Uterus (tissue), 4 donors: Measurements from ENCODE around the gene DCANP1. TPM values are rescaled to one million over a fixed set of nuclear protein-coding genes. Genes with fewer than 3 reads are reported as not detected.
A peak's percentile ranks its signal among the peaks of the same experiment; 100 is the strongest.

ENCODE experiments used
- DNase-seq, 2 donors: peaks; one replicate each; pipeline ENCODE4 v3.0.0-alpha.2; 2019 to 2020
- H3K27ac ChIP-seq, 2 donors: fragments of 200-600 bp; sonication (generic); 1 replicate in 1 of 2; 2 replicates in 1 of 2; pipeline ENCODE4 v1.5.1; 2016 to 2018
- H3K27me3 ChIP-seq, 2 donors: fragments of 200-600 bp; sonication (generic); one replicate each; pipeline ENCODE4 v1.5.1; 2018 to 2019; ENCODE audit warnings: control low read depth in 1 of 2
- H3K36me3 ChIP-seq, 2 donors: fragments of 200-600 bp; sonication (generic); one replicate each; pipeline ENCODE4 v1.5.1; 2019; ENCODE audit warnings: control low read depth in 1 of 2
- H3K4me1 ChIP-seq, 2 donors: fragments of 200-600 bp; sonication (generic); one replicate each; pipeline ENCODE4 v1.5.1; 2018 to 2019; ENCODE audit warnings: control low read depth in 1 of 2
- H3K4me3 ChIP-seq, 2 donors: fragments of 200-600 bp; sonication (generic); 1 replicate in 1 of 2; 2 replicates in 1 of 2; pipeline ENCODE4 v1.5.1; 2018 to 2019; ENCODE audit warnings: mild to moderate bottlenecking in 1 of 2
- H3K9me3 ChIP-seq, 2 donors: fragments of 200-600 bp; sonication (generic); one replicate each; pipeline ENCODE4 v1.5.1; 2019; ENCODE audit warnings: control low read depth in 1 of 2
- CTCF ChIP-seq, 4 experiments: fragments of 200-600 bp in 2 of 4; fragments of 450-650 bp in 2 of 4; sonication (generic) in 2 of 4; IDR thresholded peaks; one replicate each; pipeline ENCODE4 v1.5.1; 2016 to 2019; ENCODE audit warnings: antibody characterized with exemption in 4 of 4, mild to moderate bottlenecking in 2 of 4, moderate library complexity in 1 of 4
- POLR2A ChIP-seq, 2 donors: fragments of 450-650 bp; IDR thresholded peaks; one replicate each; pipeline ENCODE4 v1.6.1; 2016; ENCODE audit warnings: antibody characterized with exemption in 2 of 2, mild to moderate bottlenecking in 1 of 2, moderate library complexity in 1 of 2
- intact Hi-C: fragments of 100-400 bp; cut with DNase I; formaldehyde crosslinking; loops from one replicate; pipeline ENCODE4 v1.15.1; 2023; ENCODE audit warnings: low total_unique reads
- total RNA-seq, 4 donors: library from RNA; depleted of rRNA in 3 of 4; stranded (reverse); fragments of >200 nt in 3 of 4; gene quantifications; one replicate each; pipeline versions ENCODE4 v1.1.0 to v1.2.4, GENCODE V29; 2014 to 2023
- donor health status: DM: yes; HTN: yes; CAD: no.

The DCANP1 gene
- total RNA-seq, 4 donors from 2014 or later = not detected

DNA sequence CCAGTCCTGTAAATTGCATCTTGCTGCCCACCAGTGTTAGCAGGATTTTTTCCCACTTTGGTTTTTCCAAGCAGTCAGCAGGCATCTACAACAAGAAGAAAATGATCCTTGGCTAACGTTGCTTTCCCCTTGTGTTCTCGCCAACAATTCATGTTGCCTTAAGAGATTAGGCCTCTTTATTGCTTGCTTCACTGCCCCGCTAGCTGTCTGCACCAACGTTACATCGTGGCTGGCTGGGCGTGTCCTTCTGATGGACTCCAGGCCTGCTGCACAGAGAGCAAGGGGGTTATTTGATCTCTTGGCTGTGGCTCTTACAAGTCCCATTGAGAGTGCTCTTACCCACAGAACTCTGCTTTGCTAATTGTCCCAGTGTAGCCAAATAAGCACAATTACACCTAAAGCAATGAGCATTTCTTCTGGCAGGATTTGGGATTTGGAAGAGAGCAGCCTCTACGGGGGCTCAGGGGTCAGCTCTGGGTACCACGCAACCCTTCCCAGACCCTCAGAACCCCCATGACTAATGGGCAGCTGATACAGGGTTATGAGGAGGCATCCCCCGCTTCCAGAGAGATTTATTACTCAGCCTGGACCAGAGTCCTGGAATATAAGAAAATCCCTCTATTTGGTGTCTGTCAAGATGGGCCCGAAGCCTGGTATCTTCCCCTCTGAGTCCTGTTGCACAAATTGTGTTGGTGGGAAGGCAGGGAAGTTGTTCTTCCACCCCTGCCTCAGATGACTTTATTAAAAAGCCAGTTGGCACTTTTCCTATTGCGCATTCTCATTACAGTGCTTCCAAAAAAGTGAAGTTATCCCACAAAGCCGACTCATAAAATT is 17.6 kb downstream of the DCANP1 start:
- DNase-seq = no peak
- Histone ChIP-seq H3K27ac (no peak overlapping the region), H3K36me3 (no peaks in the 10 kb centered on the region), H3K4me1 (no peaks in the 10 kb centered on the region), H3K27me3 (no peaks in the 10 kb centered on the region), H3K9me3 (no peaks in the 10 kb centered on the region), H3K4me3 (no peak overlapping the region)
- intact Hi-C loops = no loop called here
- no peak for TF ChIP-seq CTCF (IDR thresholded peaks at IDR 0.05)

- TF ChIP-seq POLR2A (IDR thresholded peaks at IDR 0.05) (no peak), CTCF (IDR thresholded peaks at IDR 0.05) (no peak)
- intact Hi-C loops = no loop called here
- Histone ChIP-seq H3K36me3 (no peaks in the 10 kb centered on the region), H3K27ac (no peak overlapping the region), H3K9me3 (no peaks in the 10 kb centered on the region), H3K4me1 (no peaks in the 10 kb centered on the region), H3K27me3 (no peaks in the 10 kb centered on the region), H3K4me3 (no peak overlapping the region)
- DNase-seq = no peak
Observed at GRCh38 chr5:135428586-135428985, 18.6 kb downstream of the DCANP1 start.

DNA sequence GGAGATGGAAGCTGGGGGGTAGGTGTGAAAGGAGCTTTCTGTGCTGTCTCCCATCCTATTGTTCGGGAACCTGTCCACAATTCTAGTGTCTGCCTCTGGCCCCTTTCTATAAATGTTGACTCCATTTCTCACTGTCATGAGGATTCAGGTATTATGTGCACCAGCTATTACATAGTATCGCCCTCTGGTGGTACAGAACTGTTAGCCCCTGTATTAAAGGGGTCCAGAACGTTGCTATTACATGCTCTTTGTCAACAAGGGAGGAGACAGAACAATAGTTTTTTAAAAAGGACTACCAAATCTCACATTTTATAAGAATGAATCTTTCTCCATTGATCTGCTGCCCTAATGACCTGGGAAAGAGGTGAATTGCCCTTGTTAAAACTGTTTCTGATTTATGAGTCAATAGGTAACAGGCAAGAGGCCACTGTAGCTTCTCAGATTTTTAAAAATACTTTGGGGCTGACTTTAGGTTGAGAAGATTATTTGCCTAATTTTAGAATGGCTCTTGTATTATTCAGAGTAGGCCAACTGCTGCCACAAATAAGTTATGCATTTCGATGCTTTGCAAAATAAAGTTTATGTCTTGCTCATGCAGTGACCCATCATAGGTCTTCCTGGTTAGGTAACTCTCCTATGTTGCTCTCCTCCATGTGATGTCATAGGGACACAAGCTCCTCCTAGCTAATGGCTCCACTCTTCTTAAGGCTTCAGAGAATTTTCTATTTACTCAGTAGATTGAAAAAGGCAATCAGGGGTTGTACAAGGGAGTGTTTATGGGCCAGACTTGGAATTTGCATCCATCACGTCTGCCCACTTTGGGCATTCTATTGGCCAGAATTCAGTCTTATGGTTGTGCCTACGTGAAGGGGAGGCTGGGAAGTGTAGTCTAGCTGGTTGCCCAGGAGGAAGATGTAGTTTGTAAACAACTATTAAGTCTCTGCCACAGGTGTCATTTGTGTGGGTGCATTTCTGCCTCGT is 20.8 kb downstream of the DCANP1 start:
- H3K27me3 ChIP-seq = no peaks in the 10 kb centered on the region
- TF ChIP-seq POLR2A (IDR thresholded peaks at IDR 0.05) (no peak), CTCF (IDR thresholded peaks at IDR 0.05) (peak in 1 of 4 experiments; percentile 27)
- intact Hi-C loops = no loop called here
- DNase-seq = no peak
- H3K36me3 ChIP-seq = no peaks in the 10 kb centered on the region
- no peaks in the 10 kb centered on the region for H3K9me3 ChIP-seq
- H3K27ac ChIP-seq = no peak overlapping the region
- no peak overlapping the region for H3K4me3 ChIP-seq
- H3K4me1 ChIP-seq = no peaks in the 10 kb centered on the region

DNA sequence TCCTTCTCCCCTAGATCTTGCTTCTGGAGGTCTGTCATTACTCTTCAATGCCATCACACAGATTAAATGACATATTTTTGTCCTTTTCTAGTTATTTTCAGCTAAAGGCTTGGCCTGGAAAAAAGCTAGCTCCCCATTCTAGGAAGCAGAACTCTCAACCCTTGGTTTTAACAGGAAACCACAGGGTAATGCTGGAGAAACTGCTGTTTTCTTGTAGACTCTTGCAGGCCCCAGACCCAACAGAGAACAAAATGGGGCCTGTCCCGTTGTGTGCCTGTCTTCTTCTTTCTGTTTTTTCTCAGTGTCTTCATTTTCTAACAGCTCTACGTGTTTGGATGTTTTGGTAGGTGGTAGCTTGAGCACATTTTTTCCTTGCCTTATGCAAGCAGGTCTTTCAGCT is 21.5 kb downstream of the DCANP1 start:
- Histone ChIP-seq H3K9me3 (no peaks in the 10 kb centered on the region), H3K4me1 (no peaks in the 10 kb centered on the region), H3K4me3 (no peak overlapping the region), H3K27me3 (no peaks in the 10 kb centered on the region), H3K27ac (no peak overlapping the region), H3K36me3 (no peaks in the 10 kb centered on the region)
- TF ChIP-seq CTCF (IDR thresholded peaks at IDR 0.05) (no peak), POLR2A (IDR thresholded peaks at IDR 0.05) (no peak)
- DNase-seq = no peak
- intact Hi-C loops = no loop called here

- H3K4me1 ChIP-seq = no peaks in the 10 kb centered on the region
- no peaks in the 10 kb centered on the region for H3K27me3 ChIP-seq
- no peak overlapping the region for H3K27ac ChIP-seq
- intact Hi-C loops = no loop called here
- H3K36me3 ChIP-seq = no peaks in the 10 kb centered on the region
- TF ChIP-seq POLR2A (IDR thresholded peaks at IDR 0.05) (no peak), CTCF (IDR thresholded peaks at IDR 0.05) (no peak)
- no peaks in the 10 kb centered on the region for H3K9me3 ChIP-seq
- no peak overlapping the region for H3K4me3 ChIP-seq
- no peak for DNase-seq
Observed at GRCh38 chr5:135423846-135424168, 23.3 kb downstream of the DCANP1 start.
